GM21723 (cell line): ENCODE measurements around the gene NAA60.
"Not testable (repeated sequence)": the region's sequence is repeated elsewhere in the genome, so short reads cannot be mapped to it uniquely, and the experiment has no call there.

Experiments used
- ATAC-seq: cut with Tn5 transposase; IDR thresholded peaks from one replicate; pipeline ENCODE4 v1.9.1; 2021; ENCODE audit warnings: mild to moderate bottlenecking, moderate library complexity; ENCODE audit not compliant: unreplicated experiment

Gene NAA60

GRCh38 chr16:3503523-3503922 is 60.0 kb downstream of the NAA60 start:
- no peak for ATAC-seq

- ATAC-seq: no peak
Observed at GRCh38 chr16:3508736-3509135, 65.3 kb downstream of the NAA60 start.

- ATAC-seq: no peak
Observed at GRCh38 chr16:3509470-3509928, 66.0 kb downstream of the NAA60 start.

GRCh38 chr16:3510416-3510815 is 66.9 kb downstream of the NAA60 start:
- no peak for ATAC-seq

- ATAC-seq: no peak
Observed at GRCh38 chr16:3511286-3512180, 68.1 kb downstream of the NAA60 start.

GRCh38 chr16:3513892-3514583 is 70.6 kb downstream of the NAA60 start:
- ATAC-seq: no peak

- ATAC-seq: no peak
Observed at GRCh38 chr16:3514621-3515020, 71.1 kb downstream of the NAA60 start.

GRCh38 chr16:3515897-3516296 is 72.4 kb downstream of the NAA60 start:
- ATAC-seq: no peak

GRCh38 chr16:3518292-3518985 is 75.0 kb downstream of the NAA60 start:
- no peak for ATAC-seq

- no peak for ATAC-seq
Observed at GRCh38 chr16:3518986-3519348, 75.5 kb downstream of the NAA60 start.

- no peak for ATAC-seq
Observed at GRCh38 chr16:3519581-3519980, 76.1 kb downstream of the NAA60 start.

- ATAC-seq: no peak
Observed at GRCh38 chr16:3520413-3520812, 76.9 kb downstream of the NAA60 start.

GRCh38 chr16:3520841-3521240 is 77.4 kb downstream of the NAA60 start:
- ATAC-seq: no peak

- no peak for ATAC-seq
Observed at GRCh38 chr16:3523281-3523680, 79.8 kb downstream of the NAA60 start.

GRCh38 chr16:3525951-3526350 is 82.5 kb downstream of the NAA60 start:
- ATAC-seq: no peak

GRCh38 chr16:3527216-3527829 is 83.8 kb downstream of the NAA60 start:
- ATAC-seq: not testable (repeated sequence)

- ATAC-seq: no peak
Observed at GRCh38 chr16:3528406-3528805, 84.9 kb downstream of the NAA60 start.

GRCh38 chr16:3529175-3529574 is 85.7 kb downstream of the NAA60 start:
- ATAC-seq: no peak

- ATAC-seq: no peak
Observed at GRCh38 chr16:3530371-3530914, 87.0 kb downstream of the NAA60 start.

- ATAC-seq: no peak
Observed at GRCh38 chr16:3532741-3533140, 89.3 kb downstream of the NAA60 start.

- ATAC-seq: no peak
Observed at GRCh38 chr16:3534126-3534525, 90.6 kb downstream of the NAA60 start.
